Measurements from ENCODE around the gene SLC9A4. TPM values are rescaled to one million over a fixed set of nuclear protein-coding genes. Genes with fewer than 3 reads are reported as not detected.

The SLC9A4 gene
- total and polyA plus RNA-seq, 2 donors (not counting 1 experiment from before 2014, with no cell fraction given), result 0.20 TPM; not detected in 1

DNA sequence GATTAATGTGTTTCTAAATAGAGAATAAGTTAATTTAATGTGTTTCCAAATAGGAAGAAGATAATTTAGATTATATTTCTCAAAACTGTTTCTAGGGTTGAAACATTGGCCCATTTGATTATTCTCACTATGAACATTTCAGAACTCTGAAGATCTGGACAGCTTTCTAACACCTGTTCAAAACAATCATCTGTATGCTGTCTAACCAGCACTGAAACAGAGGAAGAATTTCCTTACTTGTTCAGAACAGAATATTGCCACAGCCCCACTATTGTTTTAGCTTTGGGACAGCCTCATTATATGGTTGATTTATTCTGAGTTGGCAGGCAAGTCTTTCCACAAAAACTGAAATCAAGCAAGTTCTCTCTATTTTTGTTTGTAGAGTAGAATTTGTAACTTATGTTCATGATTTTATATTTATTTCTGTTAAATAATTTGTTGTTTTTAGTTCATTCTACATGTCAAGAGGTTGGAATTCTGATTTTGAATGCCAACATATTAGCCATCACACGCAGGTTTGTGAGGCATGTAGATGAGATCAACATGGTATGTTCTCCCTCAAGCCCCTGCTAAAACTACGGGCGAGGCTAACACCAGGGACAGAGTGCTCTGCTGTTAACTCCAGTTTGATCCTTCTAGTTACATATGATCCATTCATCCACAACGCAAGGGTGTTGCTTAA is 38.9 kb upstream of the SLC9A4 start:
- TF ChIP-seq, protein P1, sequence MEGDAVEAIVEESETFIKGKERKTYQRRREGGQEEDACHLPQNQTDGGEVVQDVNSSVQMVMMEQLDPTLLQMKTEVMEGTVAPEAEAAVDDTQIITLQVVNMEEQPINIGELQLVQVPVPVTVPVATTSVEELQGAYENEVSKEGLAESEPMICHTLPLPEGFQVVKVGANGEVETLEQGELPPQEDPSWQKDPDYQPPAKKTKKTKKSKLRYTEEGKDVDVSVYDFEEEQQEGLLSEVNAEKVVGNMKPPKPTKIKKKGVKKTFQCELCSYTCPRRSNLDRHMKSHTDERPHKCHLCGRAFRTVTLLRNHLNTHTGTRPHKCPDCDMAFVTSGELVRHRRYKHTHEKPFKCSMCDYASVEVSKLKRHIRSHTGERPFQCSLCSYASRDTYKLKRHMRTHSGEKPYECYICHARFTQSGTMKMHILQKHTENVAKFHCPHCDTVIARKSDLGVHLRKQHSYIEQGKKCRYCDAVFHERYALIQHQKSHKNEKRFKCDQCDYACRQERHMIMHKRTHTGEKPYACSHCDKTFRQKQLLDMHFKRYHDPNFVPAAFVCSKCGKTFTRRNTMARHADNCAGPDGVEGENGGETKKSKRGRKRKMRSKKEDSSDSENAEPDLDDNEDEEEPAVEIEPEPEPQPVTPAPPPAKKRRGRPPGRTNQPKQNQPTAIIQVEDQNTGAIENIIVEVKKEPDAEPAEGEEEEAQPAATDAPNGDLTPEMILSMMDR (IDR thresholded peaks at IDR 0.05), result no peak
- TF ChIP-seq EZH2 (IDR thresholded peaks at IDR 0.05; ENCODE audit: borderline replicate concordance, insufficient read depth, low read depth, low read length, poor library complexity, severe bottlenecking), result no peak
- no peak overlapping the region for H3K27ac ChIP-seq (ENCODE audit: low read length in 2 of 2)
- peaks cover 0 to 4% (median 0%) of the 10 kb centered on the region in 3 donors for H3K9me3 ChIP-seq (ENCODE audit: control extremely low read depth in 1 of 3, control insufficient read depth in 2 of 3, insufficient read depth in 1 of 3, low read length in 2 of 3)
- no peak overlapping the region for H3K9ac ChIP-seq (ENCODE audit: low read length)
- peaks cover 9 to 11% of the 10 kb centered on the region in 2 donors for H3K4me1 ChIP-seq (ENCODE audit: control insufficient read depth in 2 of 2, insufficient read depth in 2 of 2, low read length in 2 of 2)
- H3K4me1 Mint-ChIP-seq, result peaks cover 26% of the 10 kb centered on the region
- DNase-seq (no peak), ATAC-seq (ENCODE audit: low read depth) (no peak)
- H3K4me3 Mint-ChIP-seq, result no peak overlapping the region
- no peaks in the 10 kb centered on the region for H3K27me3 ChIP-seq (replicated peaks in 1 of 4; ENCODE audit: control extremely low read depth in 1 of 4, control insufficient read depth in 3 of 4, insufficient read depth in 4 of 4, low read length in 3 of 4)
- intact Hi-C loops (cut with micrococcal nuclease), result no loop called here
- no peaks in the 10 kb centered on the region for H3K27me3 Mint-ChIP-seq
- no peaks in the 10 kb centered on the region for H4K20me1 ChIP-seq (ENCODE audit: control insufficient read depth, insufficient read depth, low read length, poor library complexity, severe bottlenecking)
- CTCF ChIA-PET, result no interaction called here
- no peaks in the 10 kb centered on the region for H3K79me2 ChIP-seq (ENCODE audit: control insufficient read depth, insufficient read depth, low read length)
- POLR2A ChIA-PET, result no interaction called here
- no peaks in the 10 kb centered on the region for H3K36me3 ChIP-seq (replicated peaks in 1 of 2; ENCODE audit: control extremely low read depth in 1 of 2, control insufficient read depth in 1 of 2, extremely low read depth in 1 of 2, insufficient read depth in 2 of 2, low read length in 1 of 2)
- H3K27ac Mint-ChIP-seq, result no peak overlapping the region
- no peak overlapping the region for H3K4me3 ChIP-seq (ENCODE audit: control extremely low read depth in 1 of 5, extremely low read depth in 1 of 5, insufficient read depth in 1 of 5, low read depth in 2 of 5, low read length in 4 of 5)
- WGBS (ENCODE audit: insufficient coverage), result 100% methylated on average over 2 of the region's 4 CpGs
- H3K9me3 Mint-ChIP-seq (ENCODE audit: insufficient read depth), result no peaks in the 10 kb centered on the region
- H2AFZ ChIP-seq (ENCODE audit: insufficient read depth, low read depth, low read length, poor library complexity, severe bottlenecking), result no peak overlapping the region
- H3K4me2 ChIP-seq (replicated peaks; ENCODE audit: low read depth, low read length, poor library complexity, severe bottlenecking), result no peak overlapping the region

DNA sequence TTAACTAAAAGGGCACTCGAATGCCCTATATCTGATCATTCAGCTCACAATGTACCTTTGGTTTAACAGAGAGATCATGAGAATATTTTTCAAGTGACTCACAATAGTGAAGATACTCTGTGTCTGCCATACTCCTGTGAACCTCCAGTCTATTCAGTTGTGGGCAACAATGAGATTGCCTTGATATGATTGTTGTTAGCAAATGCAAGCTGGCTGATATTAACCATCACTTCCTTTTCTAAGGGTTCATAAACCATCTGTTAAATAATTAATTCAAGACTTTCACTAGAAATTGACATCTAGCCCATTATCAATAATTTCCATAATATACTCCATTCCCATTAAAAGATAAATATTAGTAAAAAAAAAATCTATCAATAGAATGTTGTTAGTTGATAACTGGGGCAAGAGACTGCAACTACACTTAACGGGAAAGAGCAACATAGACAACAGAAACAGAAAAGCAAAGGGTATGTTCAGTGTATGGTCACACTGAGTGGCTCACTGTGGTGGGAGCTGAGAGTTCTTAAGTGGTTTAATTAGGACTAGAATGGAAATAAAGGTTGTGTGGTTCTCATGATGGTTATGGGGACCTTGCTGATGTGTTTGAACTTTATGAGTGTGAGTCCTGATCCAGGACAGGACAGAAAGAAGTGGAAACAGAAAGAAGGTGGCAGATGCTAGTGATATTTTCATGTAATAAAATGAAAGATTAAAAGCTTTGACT is 38.2 kb upstream of the SLC9A4 start:
- Histone ChIP-seq H3K79me2 (ENCODE audit: control insufficient read depth, insufficient read depth, low read length) (no peaks in the 10 kb centered on the region), H3K4me2 (replicated peaks; ENCODE audit: low read depth, low read length, poor library complexity, severe bottlenecking) (no peak overlapping the region), H4K20me1 (ENCODE audit: control insufficient read depth, insufficient read depth, low read length, poor library complexity, severe bottlenecking) (no peaks in the 10 kb centered on the region), H2AFZ (ENCODE audit: insufficient read depth, low read depth, low read length, poor library complexity, severe bottlenecking) (no peak overlapping the region), H3K36me3 (replicated peaks in 1 of 2; ENCODE audit: control extremely low read depth in 1 of 2, control insufficient read depth in 1 of 2, extremely low read depth in 1 of 2, insufficient read depth in 2 of 2, low read length in 1 of 2) (no peaks in the 10 kb centered on the region), H3K4me3 (ENCODE audit: control extremely low read depth in 1 of 5, extremely low read depth in 1 of 5, insufficient read depth in 1 of 5, low read depth in 2 of 5, low read length in 4 of 5) (no peak overlapping the region), H3K9me3 (ENCODE audit: control extremely low read depth in 1 of 3, control insufficient read depth in 2 of 3, insufficient read depth in 1 of 3, low read length in 2 of 3) (peaks cover 0 to 4% (median 0%) of the 10 kb centered on the region in 3 donors), H3K27me3 (replicated peaks in 1 of 4; ENCODE audit: control extremely low read depth in 1 of 4, control insufficient read depth in 3 of 4, insufficient read depth in 4 of 4, low read length in 3 of 4) (no peaks in the 10 kb centered on the region), H3K9ac (ENCODE audit: low read length) (no peak overlapping the region), H3K4me1 (ENCODE audit: control insufficient read depth in 2 of 2, insufficient read depth in 2 of 2, low read length in 2 of 2) (peaks cover 9 to 11% of the 10 kb centered on the region in 2 donors), H3K27ac (ENCODE audit: low read length in 2 of 2) (no peak overlapping the region)
- Mint-ChIP-seq H3K27ac (no peak overlapping the region), H3K4me1 (peaks cover 26% of the 10 kb centered on the region), H3K27me3 (no peaks in the 10 kb centered on the region), H3K4me3 (no peak overlapping the region), H3K9me3 (ENCODE audit: insufficient read depth) (no peaks in the 10 kb centered on the region)
- no peak for TF ChIP-seq EZH2 (IDR thresholded peaks at IDR 0.05; ENCODE audit: borderline replicate concordance, insufficient read depth, low read depth, low read length, poor library complexity, severe bottlenecking)
- TF ChIP-seq, protein P1 (IDR thresholded peaks at IDR 0.05), result no peak
- CTCF ChIA-PET, result interaction anchor here (1.3 kb wide), 2 partner anchors 9 to 194 kb away, joined by 3 read pairs; no protein-coding TSS in a partner anchor
- POLR2A ChIA-PET, result no interaction called here
- 100% methylated on average over 1 of the region's 2 CpGs for whole genome bisulfite sequencing (ENCODE audit: insufficient coverage)
- ATAC-seq (ENCODE audit: low read depth), result no peak
- intact Hi-C loops (cut with micrococcal nuclease), result no loop called here
- DNase-seq, result no peak

Measured in B cell (primary cell).